Thymus (tissue), 11 donors: ENCODE data around the gene UNC119. TPM values are rescaled to one million over a fixed set of nuclear protein-coding genes. Genes with fewer than 3 reads are reported as not detected.

Experiments
- DNase-seq, 9 donors: peaks; one replicate each; pipeline ENCODE4 v3.0.0-alpha.2; 2013; ENCODE audit warnings: low spot score in 9 of 9, low read depth in 6 of 9, missing footprints in 1 of 9
- H3K27ac ChIP-seq, 2 donors: one replicate each; pipeline ENCODE4 v1.5.1; 2013; ENCODE audit warnings: control low read depth in 1 of 2, low read depth in 1 of 2, low read length in 1 of 2, mild to moderate bottlenecking in 1 of 2, moderate library complexity in 1 of 2
- H3K27me3 ChIP-seq, 2 donors: one replicate each; pipeline ENCODE4 v1.5.1; 2013; ENCODE audit warnings: low read length in 1 of 2; ENCODE audit not compliant: control insufficient read depth in 2 of 2, insufficient read depth in 1 of 2
- H3K36me3 ChIP-seq, 2 donors: one replicate each; pipeline ENCODE4 v1.5.1; 2013; ENCODE audit warnings: low read length in 1 of 2, mild to moderate bottlenecking in 1 of 2, moderate library complexity in 1 of 2; ENCODE audit not compliant: control insufficient read depth in 2 of 2, insufficient read depth in 2 of 2
- H3K4me1 ChIP-seq, 2 donors: one replicate each; pipeline ENCODE4 v1.5.1; 2013; ENCODE audit warnings: low read length in 2 of 2; ENCODE audit not compliant: control insufficient read depth in 2 of 2, insufficient read depth in 2 of 2
- H3K4me3 ChIP-seq, 2 donors: one replicate each; pipeline ENCODE4 v1.5.1; 2013; ENCODE audit warnings: low read length in 2 of 2, control low read depth in 1 of 2, mild to moderate bottlenecking in 1 of 2
- H3K9me3 ChIP-seq, 2 donors: one replicate each; pipeline ENCODE4 v1.5.1; 2013; ENCODE audit warnings: low read length in 1 of 2, mild to moderate bottlenecking in 1 of 2; ENCODE audit not compliant: control insufficient read depth in 2 of 2, insufficient read depth in 1 of 2
- WGBS: extraction: QIAGEN DNeasy Blood & Tissue Kit; methylation state at CpG from one replicate; pipeline ENCODE4 v1.1.7; 2013; 5-methylcytosine and 5-hydroxymethylcytosine counted together
- polyA plus RNA-seq: library from polyadenylated mRNA; stranded (reverse); fragments of 200-250 nt; gene quantifications from one replicate; pipeline ENCODE4 v1.2.3, GENCODE V29; 2013
- total RNA-seq: library from RNA; stranded (reverse); fragments of 120-200 nt; gene quantifications from one replicate; pipeline ENCODE4 v1.2.4, GENCODE V29; 2013
- donor health status: healthy.

The UNC119 gene
- total and polyA plus RNA-seq, 2 donors = 30.4 to 30.6 TPM

GRCh38 chr17:28569446-28569845, 17.0 kb upstream of the UNC119 start:
- H3K4me1 ChIP-seq = peaks cover 9 to 18% of the 10 kb centered on the region in 2 donors
- H3K4me3 ChIP-seq = no peak overlapping the region
- peaks cover 0 to 3% of the 10 kb centered on the region in 2 donors for H3K9me3 ChIP-seq
- H3K27ac ChIP-seq = no peak overlapping the region
- peaks cover 7 to 9% of the 10 kb centered on the region in 2 donors for H3K36me3 ChIP-seq
- WGBS = 97% methylated on average over 1 of the region's 1 CpG
- H3K27me3 ChIP-seq = no peaks in the 10 kb centered on the region
- no peak for DNase-seq

GRCh38 chr17:28567604-28568003, 15.2 kb upstream of the UNC119 start:
- Histone ChIP-seq H3K9me3 (peaks cover 0 to 3% of the 10 kb centered on the region in 2 donors), H3K4me3 (no peak overlapping the region), H3K27me3 (no peaks in the 10 kb centered on the region), H3K36me3 (peaks cover 21% of the 10 kb centered on the region in 2 donors), H3K4me1 (peaks cover 9 to 17% of the 10 kb centered on the region in 2 donors), H3K27ac (no peak overlapping the region)
- WGBS = 65% methylated on average over 3 of the region's 3 CpGs
- no peak for DNase-seq

GRCh38 chr17:28563475-28563874, 11.1 kb upstream of the UNC119 start:
- Histone ChIP-seq H3K27ac (no peak overlapping the region), H3K4me3 (no peak overlapping the region), H3K36me3 (peaks cover 47 to 50% of the 10 kb centered on the region in 2 donors), H3K4me1 (no peaks in the 10 kb centered on the region), H3K27me3 (no peaks in the 10 kb centered on the region), H3K9me3 (no peaks in the 10 kb centered on the region)
- DNase-seq = no peak
- WGBS = 99% methylated on average over 3 of the region's 3 CpGs

GRCh38 chr17:28555022-28555421, 2.6 kb upstream of the UNC119 start:
- H3K4me3 ChIP-seq = no peak overlapping the region
- no peak overlapping the region for H3K27ac ChIP-seq
- no peak for DNase-seq
- H3K9me3 ChIP-seq = no peaks in the 10 kb centered on the region
- H3K27me3 ChIP-seq = no peaks in the 10 kb centered on the region
- peaks cover 14 to 22% of the 10 kb centered on the region in 2 donors for H3K4me1 ChIP-seq
- H3K36me3 ChIP-seq = peaks cover 54 to 63% of the 10 kb centered on the region in 2 donors
- WGBS = 97% methylated on average over 3 of the region's 3 CpGs

- Histone ChIP-seq H3K27ac (no peak overlapping the region), H3K36me3 (peaks cover 49 to 59% of the 10 kb centered on the region in 2 donors), H3K4me3 (no peak overlapping the region), H3K4me1 (peaks cover 14 to 26% of the 10 kb centered on the region in 2 donors), H3K9me3 (no peaks in the 10 kb centered on the region), H3K27me3 (no peaks in the 10 kb centered on the region)
- DNase-seq = no peak
- 98% methylated on average over 6 of the region's 6 CpGs for WGBS
Observed at GRCh38 chr17:28554565-28554964, 2.1 kb upstream of the UNC119 start.

GRCh38 chr17:28553000-28553505, 629 bp upstream of the UNC119 start:
- Histone ChIP-seq H3K4me3 (no peak overlapping the region), H3K27ac (no peak overlapping the region), H3K9me3 (no peaks in the 10 kb centered on the region), H3K27me3 (no peaks in the 10 kb centered on the region), H3K4me1 (peaks cover 17 to 41% of the 10 kb centered on the region in 2 donors), H3K36me3 (peaks cover 44 to 51% of the 10 kb centered on the region in 2 donors)
- WGBS = 98% methylated on average over 5 of the region's 5 CpGs
- no peak for DNase-seq

- DNase-seq = peak in 1 of 9 donors; percentile 32
- Histone ChIP-seq H3K27me3 (no peaks in the 10 kb centered on the region), H3K4me3 (peak overlapping the region; percentile 48 to 81), H3K36me3 (peaks cover 31 to 37% of the 10 kb centered on the region in 2 donors), H3K4me1 (peaks cover 20 to 53% of the 10 kb centered on the region in 2 donors), H3K27ac (no peak overlapping the region), H3K9me3 (no peaks in the 10 kb centered on the region)
- 39% methylated on average over 10 of the region's 10 CpGs for WGBS
Observed at GRCh38 chr17:28551421-28552175, 826 bp downstream of the UNC119 start.

GRCh38 chr17:28550858-28551257, 1.6 kb downstream of the UNC119 start:
- Histone ChIP-seq H3K9me3 (no peaks in the 10 kb centered on the region), H3K36me3 (peaks cover 25 to 29% of the 10 kb centered on the region in 2 donors), H3K4me1 (peaks cover 20 to 53% of the 10 kb centered on the region in 2 donors), H3K27ac (no peak overlapping the region), H3K4me3 (no peak overlapping the region), H3K27me3 (no peaks in the 10 kb centered on the region)
- 94% methylated on average over 1 of the region's 1 CpG for WGBS
- DNase-seq = no peak
